ENCODE results near the gene GRIK5.
"Not testable (repeated sequence)": the region's sequence is repeated elsewhere in the genome, so short reads cannot be mapped to it uniquely, and the experiment has no call there.

GRIK5 gene

GRCh38 chr19:42105368-42105767, 35.4 kb upstream of the GRIK5 start:
- H3K27me3 ChIP-seq (ENCODE audit: insufficient read depth, low read length, poor library complexity) = peaks cover 5% of the 10 kb centered on the region
- ATAC-seq (ENCODE audit: insufficient read depth, low read depth) (no peak), DNase-seq (no peak)
- no peak overlapping the region for H3K9ac ChIP-seq (ENCODE audit: low read depth, low read length)
- H3K9me3 ChIP-seq (ENCODE audit: insufficient read depth, low read length, severe bottlenecking) = no peaks in the 10 kb centered on the region
- no peaks in the 10 kb centered on the region for H3K79me2 ChIP-seq (ENCODE audit: insufficient read depth, low read length)
- no peak overlapping the region for H3K4me2 ChIP-seq (ENCODE audit: insufficient read depth, low read length)
- H3K36me3 ChIP-seq (ENCODE audit: insufficient read depth, low read length) = no peaks in the 10 kb centered on the region
- H3K4me1 ChIP-seq (ENCODE audit: insufficient read depth, low read length) = peaks cover 3% of the 10 kb centered on the region; the same call in 1 of the 2 replicates
- no peaks in the 10 kb centered on the region for H4K20me1 ChIP-seq (ENCODE audit: insufficient read depth, low read length)
- no peak overlapping the region for H3K4me3 ChIP-seq (ENCODE audit: low read depth in 1 of 2, low read length in 2 of 2)
- TF ChIP-seq CTCF (IDR thresholded peaks at IDR 0.05; ENCODE audit: borderline replicate concordance, extremely low read depth, low read length, poor library complexity, severe bottlenecking) (no peak), EZH2 (IDR thresholded peaks at IDR 0.05; ENCODE audit: borderline replicate concordance, low read depth, low read length, severe bottlenecking) (no peak)
- H3K27ac ChIP-seq (ENCODE audit: low read length) = no peak overlapping the region
- H2AFZ ChIP-seq (ENCODE audit: low read depth, low read length) = no peak overlapping the region

- Histone ChIP-seq H3K27ac (ENCODE audit: low read length) (no peak overlapping the region), H3K4me3 (ENCODE audit: low read depth in 1 of 2, low read length in 2 of 2) (no peak overlapping the region), H3K4me2 (ENCODE audit: insufficient read depth, low read length) (no peak overlapping the region), H3K79me2 (ENCODE audit: insufficient read depth, low read length) (no peaks in the 10 kb centered on the region), H3K4me1 (ENCODE audit: insufficient read depth, low read length) (no peaks in the 10 kb centered on the region), H2AFZ (ENCODE audit: low read depth, low read length) (no peak overlapping the region), H3K9ac (ENCODE audit: low read depth, low read length) (no peak overlapping the region), H3K27me3 (ENCODE audit: insufficient read depth, low read length, poor library complexity) (peaks cover 5% of the 10 kb centered on the region), H3K9me3 (ENCODE audit: insufficient read depth, low read length, severe bottlenecking) (no peaks in the 10 kb centered on the region), H4K20me1 (ENCODE audit: insufficient read depth, low read length) (no peaks in the 10 kb centered on the region), H3K36me3 (ENCODE audit: insufficient read depth, low read length) (no peaks in the 10 kb centered on the region)
- DNase-seq (no peak), ATAC-seq (ENCODE audit: insufficient read depth, low read depth) (no peak)
- TF ChIP-seq EZH2 (IDR thresholded peaks at IDR 0.05; ENCODE audit: borderline replicate concordance, low read depth, low read length, severe bottlenecking) (no peak), CTCF (IDR thresholded peaks at IDR 0.05; ENCODE audit: borderline replicate concordance, extremely low read depth, low read length, poor library complexity, severe bottlenecking) (no peak)
These were observed 32.9 kb upstream of the GRIK5 start for GRCh38 chr19:42102877-42103276.

GRCh38 chr19:42100241-42100640, 30.2 kb upstream of the GRIK5 start:
- H3K27ac ChIP-seq (ENCODE audit: low read length); H3K4me2 ChIP-seq (ENCODE audit: insufficient read depth, low read length); H3K36me3 ChIP-seq (ENCODE audit: insufficient read depth, low read length); H3K79me2 ChIP-seq (ENCODE audit: insufficient read depth, low read length); DNase-seq; H4K20me1 ChIP-seq (ENCODE audit: insufficient read depth, low read length); H3K9ac ChIP-seq (ENCODE audit: low read depth, low read length); H3K9me3 ChIP-seq (ENCODE audit: insufficient read depth, low read length, severe bottlenecking); H3K4me3 ChIP-seq (ENCODE audit: low read depth in 1 of 2, low read length in 2 of 2); H3K27me3 ChIP-seq (ENCODE audit: insufficient read depth, low read length, poor library complexity); H3K4me1 ChIP-seq (ENCODE audit: insufficient read depth, low read length); ATAC-seq (ENCODE audit: insufficient read depth, low read depth); H2AFZ ChIP-seq (ENCODE audit: low read depth, low read length): not testable (repeated sequence)

- no peak overlapping the region for H3K9ac ChIP-seq (ENCODE audit: low read depth, low read length)
- no peaks in the 10 kb centered on the region for H3K9me3 ChIP-seq (ENCODE audit: insufficient read depth, low read length, severe bottlenecking)
- H2AFZ ChIP-seq (ENCODE audit: low read depth, low read length) = no peak overlapping the region
- no peak for ATAC-seq (ENCODE audit: insufficient read depth, low read depth)
- H3K27me3 ChIP-seq (ENCODE audit: insufficient read depth, low read length, poor library complexity) = no peaks in the 10 kb centered on the region
- no peaks in the 10 kb centered on the region for H4K20me1 ChIP-seq (ENCODE audit: insufficient read depth, low read length)
- H3K27ac ChIP-seq (ENCODE audit: low read length) = no peak overlapping the region
- H3K79me2 ChIP-seq (ENCODE audit: insufficient read depth, low read length) = no peaks in the 10 kb centered on the region
- no peak for TF ChIP-seq EZH2 (IDR thresholded peaks at IDR 0.05; ENCODE audit: borderline replicate concordance, low read depth, low read length, severe bottlenecking)
- TF ChIP-seq CTCF (IDR thresholded peaks at IDR 0.05; ENCODE audit: borderline replicate concordance, extremely low read depth, low read length, poor library complexity, severe bottlenecking) = no peak
- no peak overlapping the region for H3K4me2 ChIP-seq (ENCODE audit: insufficient read depth, low read length)
- no peaks in the 10 kb centered on the region for H3K36me3 ChIP-seq (ENCODE audit: insufficient read depth, low read length)
- no peaks in the 10 kb centered on the region for H3K4me1 ChIP-seq (ENCODE audit: insufficient read depth, low read length)
- no peak for DNase-seq
- H3K4me3 ChIP-seq (ENCODE audit: low read depth in 1 of 2, low read length in 2 of 2) = no peak overlapping the region
These were observed 29.4 kb upstream of the GRIK5 start for GRCh38 chr19:42099336-42099925.
